NCI-H82 treated with DMSO at 0.1 percent for 48 hours (cell line): ENCODE data around the gene MAU2.

Experiments used
- DNase-seq: peaks from one replicate; lab custom pipeline; 2025; ENCODE audit not compliant: unreplicated experiment; lab: John Stamatoyannopoulos, UW

Gene MAU2

DNA sequence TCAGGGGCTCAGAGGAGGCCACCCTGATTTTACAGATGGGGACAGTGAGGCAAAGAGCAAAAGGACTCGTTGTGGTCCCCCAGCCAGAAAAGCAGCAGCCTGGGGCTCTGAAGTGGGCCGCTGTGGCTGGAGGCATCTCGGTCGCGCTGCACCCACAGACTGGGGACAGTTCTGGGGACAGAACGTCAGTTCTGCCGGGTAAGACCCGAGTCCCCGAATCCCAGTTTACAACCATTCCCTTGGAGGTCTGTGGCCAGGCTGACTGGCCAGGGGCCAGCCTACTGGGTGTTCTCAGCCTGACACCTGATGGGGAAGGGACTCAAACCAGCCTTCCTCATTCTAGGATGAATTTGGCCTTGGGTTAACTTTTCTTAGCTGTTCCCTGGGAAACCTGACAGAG is 14.4 kb upstream of the MAU2 start:
- no peak for DNase-seq

DNA sequence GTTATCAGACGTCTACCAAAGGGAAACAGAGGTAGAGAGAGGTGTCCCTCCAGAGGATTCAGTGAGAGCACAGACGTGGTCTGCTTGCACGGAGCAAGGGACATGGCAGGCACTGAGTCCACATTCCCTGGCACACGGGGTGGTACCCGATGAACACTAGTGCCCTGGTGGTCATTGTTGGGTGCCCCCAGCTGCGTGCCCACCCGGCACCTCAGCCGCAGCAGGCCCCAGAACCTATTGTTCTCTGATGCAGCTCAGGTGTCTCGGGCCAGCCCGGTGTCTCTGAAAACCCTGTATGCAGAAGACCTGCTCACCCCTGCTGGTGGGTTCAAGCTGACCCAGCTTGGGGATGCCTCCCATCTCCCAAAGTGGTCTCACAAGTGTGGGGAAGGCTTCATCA is 12.3 kb upstream of the MAU2 start:
- DNase-seq: no peak

DNA sequence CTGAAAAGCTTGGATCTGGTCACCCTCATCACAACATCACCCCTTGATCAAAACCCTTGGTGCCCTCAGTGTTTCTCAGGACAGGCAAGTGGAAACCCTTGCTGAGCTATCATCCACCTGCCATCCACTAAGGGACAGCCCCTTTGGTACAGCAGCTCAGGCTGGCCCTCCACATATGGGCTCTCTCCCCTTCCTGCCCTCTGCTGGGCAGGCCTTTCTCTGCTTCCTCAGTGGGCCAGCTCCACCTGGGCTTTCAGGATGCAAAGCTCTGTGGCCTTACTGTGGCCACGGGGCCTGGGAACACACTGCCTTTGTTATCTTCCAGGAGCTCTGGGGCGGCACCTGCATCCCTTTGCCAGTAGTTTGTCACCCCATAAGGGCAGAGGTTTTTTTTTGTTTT is 5.2 kb upstream of the MAU2 start:
- no peak for DNase-seq

DNA sequence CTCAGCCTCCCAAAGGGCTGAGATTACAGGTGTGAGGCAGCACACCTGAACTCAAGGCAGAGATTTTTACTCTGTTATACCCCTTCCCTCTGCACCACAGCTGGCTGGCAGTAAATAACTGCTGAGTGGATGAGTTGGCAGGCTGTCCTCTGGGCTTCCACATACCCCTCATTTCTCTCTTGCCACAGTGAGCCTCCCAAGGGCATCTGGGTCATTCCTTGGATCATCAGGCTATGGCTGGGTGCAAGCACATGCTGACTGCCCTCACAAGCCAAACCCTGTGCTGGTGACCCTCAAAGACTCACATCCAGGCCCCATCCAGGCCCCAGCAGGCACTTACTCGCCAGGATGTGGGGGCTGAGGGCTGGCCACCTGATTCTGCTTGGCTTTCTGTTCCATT is 4.5 kb upstream of the MAU2 start:
- DNase-seq: no peak

DNA sequence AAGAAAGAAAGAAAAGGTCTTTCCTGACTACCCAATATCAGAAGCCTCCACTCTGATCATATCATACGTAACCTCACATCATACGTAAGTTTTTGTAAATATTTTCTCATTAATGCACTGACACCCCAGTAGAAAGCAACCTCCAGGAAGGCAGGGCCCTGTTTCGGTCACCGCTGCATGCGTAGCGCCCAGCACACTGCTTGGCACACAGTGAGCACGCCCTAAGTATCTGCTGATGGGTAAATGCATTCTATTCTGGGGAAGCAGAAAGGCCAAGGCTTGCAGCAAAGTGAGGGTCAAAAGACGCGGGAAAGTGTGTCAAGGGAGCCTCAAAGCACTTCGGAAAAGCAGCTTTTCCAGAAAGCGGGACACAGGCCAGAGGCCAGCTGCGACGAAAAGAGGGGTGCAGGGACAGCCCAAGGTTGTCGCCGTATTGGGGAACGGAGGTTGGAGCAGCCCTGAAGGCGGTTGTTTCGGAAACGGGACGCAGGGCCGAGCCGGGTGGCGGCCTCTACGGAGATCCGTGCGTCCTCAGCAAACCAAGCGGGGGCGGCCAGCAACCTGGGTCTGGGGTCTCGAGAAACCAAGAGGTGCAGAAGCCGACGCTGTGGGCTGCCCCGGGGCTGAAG is 783 bp upstream of the MAU2 start:
- DNase-seq: no peak

DNA sequence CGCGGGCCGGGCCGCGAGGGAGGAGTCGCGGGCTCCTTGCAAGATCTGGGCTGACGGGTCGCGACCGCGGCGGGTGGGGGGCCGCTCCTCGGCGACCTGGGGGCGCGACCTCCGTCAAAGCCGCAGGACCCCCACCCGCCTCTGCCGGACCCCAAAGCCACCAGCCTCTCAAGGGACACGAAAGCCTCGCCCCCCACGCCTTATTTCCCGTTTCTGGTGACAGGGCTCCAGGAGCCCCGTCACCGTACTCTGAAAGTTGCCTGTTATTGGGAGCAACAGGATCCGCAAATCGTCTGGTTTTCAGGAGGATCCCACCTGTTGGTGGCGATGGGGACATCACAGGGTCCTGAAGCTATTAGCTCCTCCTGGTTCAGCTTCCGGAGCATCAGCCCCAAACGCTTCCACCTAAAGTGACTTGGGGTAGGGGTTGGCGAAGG is 530 bp downstream of the MAU2 start:
- no peak for DNase-seq

DNA sequence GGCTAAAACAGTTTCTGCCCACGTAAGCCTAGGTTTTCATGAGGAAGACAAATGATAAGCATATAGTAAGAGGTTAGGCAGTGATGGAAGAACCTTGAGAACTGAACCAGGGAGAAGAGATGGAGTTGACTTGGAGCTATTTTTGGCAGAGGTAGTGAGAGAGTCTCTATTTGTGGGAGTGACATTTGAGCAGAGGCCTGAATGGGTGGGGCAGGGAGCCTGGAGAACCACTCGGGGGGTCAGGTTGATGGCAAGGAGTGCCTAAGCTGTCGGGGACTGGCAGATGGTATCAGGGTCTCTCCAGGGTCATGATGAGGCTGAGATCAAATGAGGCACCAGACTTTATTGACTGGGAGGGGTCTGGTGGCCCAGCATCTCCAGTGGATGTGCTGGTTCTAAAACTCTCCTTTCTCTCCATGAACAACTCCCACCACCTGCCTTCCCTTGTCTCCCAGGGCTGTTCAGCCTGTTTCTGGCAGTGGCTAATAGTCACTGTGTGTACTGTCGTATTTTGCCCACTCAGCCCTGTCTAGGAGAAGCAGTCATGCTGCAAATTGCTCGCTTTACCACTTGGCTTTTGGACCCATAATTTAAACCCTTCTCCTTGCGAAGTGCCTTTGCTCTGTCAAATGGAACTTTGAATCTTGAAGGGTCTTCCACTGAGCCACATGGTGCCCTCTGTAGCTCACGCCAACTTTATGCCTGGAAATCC is 3.6 kb downstream of the MAU2 start:
- DNase-seq: no peak

DNA sequence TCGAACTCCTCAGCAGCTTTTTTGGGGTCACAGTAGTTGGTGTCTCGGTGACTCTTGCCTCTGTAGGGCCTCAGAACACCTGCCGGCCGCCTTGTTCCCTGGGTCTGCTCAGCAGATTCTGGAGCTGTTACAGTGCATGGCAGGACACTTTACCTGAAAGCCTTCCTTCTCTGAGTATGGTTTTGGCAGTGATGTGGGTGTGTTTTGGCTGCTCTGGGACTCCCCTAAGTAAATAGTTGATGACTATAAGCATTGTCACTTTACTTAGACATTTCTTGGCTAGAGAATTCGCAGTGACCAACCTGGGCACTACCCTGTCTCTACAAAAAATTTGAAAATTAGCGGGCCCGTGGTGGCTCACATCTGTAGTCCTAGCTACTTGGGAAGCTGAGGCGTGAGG is 7.0 kb downstream of the MAU2 start:
- no peak for DNase-seq

DNA sequence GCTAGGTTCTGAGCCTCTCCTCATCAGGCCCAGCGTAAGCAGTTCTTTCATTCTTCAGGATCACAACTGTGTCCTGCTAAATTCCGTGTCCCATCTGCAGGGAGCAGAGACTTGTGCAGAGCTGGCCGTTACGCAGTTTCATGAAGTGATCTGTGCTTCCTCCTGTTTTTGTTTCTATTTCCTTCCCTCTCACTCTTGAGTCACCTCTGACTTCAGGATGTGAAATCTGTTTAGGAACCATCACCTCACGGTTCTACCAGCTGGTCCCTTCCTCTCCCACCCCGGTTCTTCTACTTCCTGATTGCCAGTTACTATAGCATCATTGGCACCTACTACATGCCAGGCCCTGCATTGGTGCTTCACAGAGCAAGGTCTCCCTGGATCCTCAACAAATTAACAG is 8.5 kb downstream of the MAU2 start:
- DNase-seq: no peak

DNA sequence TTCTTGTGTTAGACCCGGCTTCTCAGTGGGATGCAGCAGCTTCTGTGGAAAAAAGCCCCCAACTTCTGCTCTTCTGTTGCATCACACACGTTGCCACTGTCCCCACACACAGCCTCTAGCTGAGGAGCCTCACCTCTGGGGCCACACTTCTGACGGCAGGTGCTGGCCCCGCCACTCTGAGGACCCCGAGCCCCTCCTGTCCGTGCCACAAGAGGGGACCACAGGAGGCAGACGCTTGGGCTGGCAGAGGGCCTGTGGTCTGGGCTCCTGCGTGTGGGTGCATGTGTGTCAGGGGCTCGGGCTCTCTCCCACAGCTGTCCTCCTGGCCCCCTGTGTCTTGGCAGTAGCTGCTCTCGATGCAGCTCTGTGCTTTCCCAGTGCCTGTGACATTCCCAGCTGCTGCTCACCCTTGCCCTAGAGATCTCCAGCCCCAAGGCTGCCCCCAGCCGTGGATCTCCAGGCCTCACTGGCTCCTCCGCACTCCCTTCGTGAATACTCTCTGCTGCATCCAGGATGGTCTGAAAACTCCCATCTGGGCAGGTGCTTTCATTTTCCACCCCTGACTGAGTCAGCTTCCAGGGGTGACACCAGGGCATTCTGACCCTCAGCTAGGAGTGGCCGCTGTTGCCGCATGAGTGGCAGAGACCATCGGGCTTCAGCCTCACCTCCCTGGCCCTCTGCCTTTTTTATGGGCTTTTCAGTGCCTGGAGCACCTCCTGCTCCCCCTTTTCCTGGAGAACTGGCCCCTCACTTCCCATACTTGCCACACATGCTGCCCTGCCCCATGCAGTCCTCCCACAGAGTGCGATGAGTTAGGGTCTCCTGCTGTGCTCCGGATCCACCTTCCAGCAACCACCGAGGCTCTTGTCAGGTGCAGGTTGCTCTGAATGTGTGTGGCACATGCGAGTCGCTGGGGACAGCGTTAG is 13.7 kb downstream of the MAU2 start:
- DNase-seq: no peak

DNA sequence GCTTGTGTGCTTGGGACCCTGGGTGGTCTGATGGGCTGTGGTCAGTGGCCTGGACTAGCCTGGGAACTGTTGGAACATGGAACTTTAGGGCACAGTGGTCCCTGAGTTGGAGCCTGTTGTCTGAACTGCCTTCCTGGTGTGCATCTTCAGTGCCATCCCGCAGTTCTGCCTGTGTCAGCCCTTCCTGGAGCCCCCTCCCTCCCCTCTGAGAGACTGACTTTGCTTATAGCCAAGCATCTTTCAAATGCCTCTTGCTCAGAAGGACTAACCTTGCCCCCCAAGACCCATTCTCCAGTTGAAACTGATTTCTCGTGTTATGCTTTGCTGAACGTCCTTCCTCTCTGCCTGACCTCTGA is 14.3 kb downstream of the MAU2 start:
- DNase-seq: no peak

DNA sequence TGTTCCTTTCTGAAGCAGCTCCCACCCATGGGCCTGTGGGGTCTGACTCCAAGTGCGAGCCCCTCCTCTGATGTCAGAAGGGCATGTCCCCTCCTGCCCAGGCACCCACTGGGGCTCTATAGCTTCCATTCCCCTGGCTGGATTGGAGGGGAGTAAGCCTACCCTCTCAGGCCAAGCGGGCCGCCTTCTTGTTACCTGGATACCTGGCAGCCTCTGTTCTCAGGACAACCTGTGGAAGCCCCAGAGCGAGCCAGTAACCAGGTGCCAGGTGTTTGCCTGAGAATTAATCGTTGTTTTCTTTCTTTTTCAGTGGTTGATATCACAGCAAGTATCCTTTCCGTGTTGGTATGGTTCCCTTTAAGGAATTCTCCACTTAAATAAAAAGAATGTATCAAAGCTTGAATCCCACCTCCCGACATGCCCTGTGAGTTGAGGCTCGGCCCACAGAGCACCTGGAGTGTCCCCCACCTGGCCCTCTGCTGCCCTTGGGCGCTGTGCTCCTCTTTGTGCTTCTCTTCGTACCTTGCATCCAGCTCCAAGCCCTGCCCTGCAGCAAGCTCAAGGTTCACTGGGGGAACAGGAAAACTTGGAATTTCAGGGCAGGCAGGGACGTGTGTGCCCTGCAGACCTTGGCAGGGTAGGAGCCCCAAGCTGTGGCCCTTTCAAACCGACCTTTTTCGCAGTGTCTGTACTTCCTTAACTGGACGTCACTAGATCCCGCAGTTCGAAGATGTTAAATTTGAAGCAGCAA is 15.0 kb downstream of the MAU2 start:
- DNase-seq: no peak

DNA sequence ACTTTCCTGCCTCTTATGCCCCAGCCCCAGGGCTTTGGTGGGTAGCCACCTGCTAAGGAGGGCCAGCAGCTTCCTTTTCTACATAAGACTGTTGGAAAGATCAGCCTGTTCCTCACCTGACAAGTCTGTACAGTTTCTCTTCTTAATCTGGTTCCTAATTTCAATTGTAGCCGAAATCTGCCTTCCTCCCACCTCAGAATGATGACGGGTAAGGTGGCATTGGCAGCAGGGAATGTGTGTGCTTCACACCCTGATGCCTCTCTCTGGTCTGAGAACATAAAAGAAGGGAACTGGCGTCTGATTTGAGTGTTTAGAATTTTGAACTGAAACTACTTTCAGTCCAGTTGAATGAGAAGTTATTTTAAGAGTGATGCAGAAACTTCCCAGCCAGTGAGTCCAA is 16.0 kb downstream of the MAU2 start:
- DNase-seq: no peak

DNA sequence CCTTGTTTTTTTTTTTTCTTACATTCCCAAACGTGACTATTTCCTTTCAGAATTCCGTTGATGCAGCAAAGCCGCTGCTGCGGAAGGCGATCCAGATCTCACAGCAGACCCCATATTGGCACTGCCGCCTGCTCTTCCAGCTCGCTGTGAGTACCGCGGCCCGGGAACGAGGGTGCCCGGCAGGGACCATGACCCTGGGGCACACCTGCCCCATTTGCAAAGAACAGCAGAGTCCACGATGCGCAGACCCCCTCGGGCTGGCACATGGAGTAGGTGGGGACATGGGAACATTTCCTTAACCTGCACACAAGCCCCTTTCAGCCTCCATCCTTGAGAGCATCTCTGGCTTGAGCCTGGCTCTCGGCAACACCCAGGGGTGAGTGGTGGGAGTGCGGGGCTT is 16.5 kb downstream of the MAU2 start:
- DNase-seq: no peak

DNA sequence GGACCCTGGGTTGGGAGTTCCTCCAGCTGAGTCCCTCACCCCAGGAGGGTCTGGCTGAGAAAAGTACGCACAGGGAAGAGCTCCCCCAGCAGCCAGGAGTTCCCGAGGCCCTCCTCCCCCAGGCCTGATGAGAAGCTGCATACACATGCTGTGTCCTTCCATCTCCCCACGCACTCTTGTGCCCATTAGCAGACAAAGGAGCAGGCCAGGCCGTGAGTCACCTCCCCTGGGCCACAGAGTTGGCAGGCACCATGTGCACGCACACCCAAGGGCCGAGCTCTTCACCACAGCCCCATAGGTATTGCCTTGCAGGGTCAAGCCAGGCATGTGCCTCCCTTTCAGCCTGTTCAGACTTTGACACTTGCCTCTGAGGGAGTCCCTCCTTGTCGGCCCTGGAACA is 17.5 kb downstream of the MAU2 start:
- no peak for DNase-seq

DNA sequence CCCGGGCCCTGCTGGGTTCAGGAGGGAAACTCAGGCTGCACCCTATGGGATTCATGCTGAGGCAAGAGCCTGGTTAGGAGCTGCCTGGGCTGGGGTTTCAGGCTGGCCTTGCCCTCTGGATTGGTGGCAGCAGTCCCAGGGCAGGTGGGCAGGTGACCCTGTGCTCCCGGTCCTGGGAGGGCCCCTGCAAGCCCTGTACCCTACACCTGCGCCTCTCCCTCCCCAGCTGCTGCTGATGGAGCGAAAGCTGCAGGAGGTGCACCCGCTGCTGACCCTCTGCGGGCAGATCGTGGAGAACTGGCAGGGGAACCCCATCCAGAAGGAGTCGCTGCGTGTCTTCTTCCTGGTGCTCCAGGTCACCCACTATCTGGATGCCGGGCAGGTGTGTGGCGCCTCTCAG is 20.4 kb downstream of the MAU2 start:
- DNase-seq: no peak

DNA sequence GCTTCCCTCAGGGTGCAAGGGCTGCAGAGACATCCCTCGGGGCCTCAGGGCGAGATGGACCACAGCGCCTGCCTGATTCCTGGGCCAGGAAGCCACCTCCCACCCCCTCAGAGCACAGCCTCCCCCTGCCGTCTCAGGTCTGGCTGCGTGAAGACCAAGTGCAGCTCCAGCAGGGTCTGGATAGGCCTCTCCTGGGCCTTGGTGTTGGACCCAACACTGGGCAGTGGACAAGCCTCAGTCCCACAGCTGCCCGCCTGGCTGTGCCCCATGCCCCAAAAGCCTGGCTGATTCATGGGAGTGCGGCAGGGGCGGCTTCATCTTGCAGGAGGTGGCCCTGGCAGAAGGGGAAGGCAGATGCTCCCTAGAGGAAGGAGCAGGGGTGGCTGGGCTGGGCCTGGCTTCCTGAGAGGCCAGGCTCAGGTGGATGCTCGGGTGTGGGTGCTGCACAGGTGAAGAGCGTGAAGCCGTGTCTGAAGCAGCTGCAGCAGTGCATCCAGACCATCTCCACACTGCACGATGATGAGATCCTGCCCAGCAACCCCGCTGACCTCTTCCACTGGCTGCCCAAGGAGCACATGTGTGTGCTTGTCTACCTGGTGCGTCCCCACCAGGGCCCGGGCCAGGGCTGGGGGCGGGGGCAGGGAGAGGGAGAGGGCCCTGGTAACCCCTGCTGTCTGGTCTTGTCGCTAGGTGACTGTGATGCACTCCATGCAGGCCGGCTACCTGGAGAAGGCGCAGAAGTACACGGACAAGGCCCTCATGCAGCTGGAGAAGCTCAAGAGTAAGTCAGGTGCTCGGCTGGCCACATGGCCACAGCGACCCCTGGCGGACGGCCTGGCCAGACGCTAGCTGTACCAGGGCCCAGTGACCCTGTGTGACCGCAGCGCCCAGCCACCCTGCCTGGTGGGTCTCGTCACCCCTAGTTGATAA is 21.7 kb downstream of the MAU2 start:
- peak; percentile 20 for DNase-seq

DNA sequence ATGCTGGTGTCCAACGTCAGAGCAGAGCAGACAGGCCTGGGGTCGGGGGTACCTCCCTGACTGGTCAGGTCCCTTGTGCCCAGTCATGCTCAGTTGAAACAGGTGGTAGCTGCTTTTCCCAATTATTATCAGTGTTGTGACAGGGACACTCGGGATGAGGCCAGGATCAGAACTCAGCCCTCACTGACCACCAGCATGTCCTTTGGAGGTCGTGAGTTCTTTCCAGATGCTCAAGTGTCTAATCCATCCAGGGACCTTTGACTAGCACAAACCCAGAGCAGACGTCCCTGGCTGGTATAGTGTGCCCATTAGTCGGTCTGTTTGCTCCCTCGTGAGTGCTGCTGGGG is 22.4 kb downstream of the MAU2 start:
- DNase-seq: no peak

DNA sequence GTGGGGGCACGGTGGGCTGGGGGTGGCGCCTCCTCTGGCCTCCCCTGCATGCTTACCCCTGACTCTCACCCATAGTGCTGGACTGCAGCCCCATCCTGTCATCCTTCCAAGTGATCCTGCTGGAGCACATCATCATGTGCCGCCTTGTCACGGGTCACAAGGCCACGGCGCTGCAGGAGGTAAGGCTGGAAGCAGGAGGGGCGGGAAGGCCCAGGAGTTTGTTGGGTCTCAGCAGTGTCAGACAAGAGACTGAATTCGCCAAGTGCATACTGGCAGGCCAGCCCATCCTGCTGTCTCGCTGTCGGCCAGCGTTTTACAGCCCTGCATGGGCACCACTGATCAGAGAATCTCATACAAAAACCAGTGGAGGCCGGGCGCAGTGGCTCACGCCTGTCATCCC is 23.1 kb downstream of the MAU2 start:
- no peak for DNase-seq

DNA sequence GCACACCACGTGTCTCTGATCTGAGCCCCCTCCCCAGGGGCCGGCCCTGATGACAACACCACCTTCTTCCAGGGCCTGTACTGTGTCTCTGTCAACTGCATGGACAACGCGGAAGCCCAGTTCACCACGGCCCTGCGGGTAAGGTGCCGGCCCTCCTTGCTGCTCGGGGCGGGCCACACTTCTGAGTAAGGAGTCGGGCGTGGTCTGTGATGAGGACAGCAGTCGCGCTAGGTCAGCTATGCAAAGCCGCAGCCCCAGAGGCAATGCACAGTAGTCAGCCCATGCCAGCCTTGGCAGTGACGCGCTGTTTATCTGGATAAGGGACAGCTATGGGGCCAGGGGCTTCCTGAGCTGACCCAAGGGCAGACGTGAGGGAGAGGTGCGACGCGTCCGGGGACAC is 24.6 kb downstream of the MAU2 start:
- no peak for DNase-seq
